CD4-positive, alpha-beta T cell treated with Interleukin-10 for 1 hour (primary cell): ENCODE results near the gene PRKCA.

Experiments used
- DNase-seq: peaks from one replicate; pipeline ENCODE4 v3.0.0-alpha.2; 2020

Gene PRKCA

GRCh38 chr17:66762276-66762675 lies 459.9 kb downstream of the PRKCA start:
- no peak for DNase-seq

- no peak for DNase-seq
Observed at GRCh38 chr17:66763056-66763455, 460.6 kb downstream of the PRKCA start.

- no peak for DNase-seq
Observed at GRCh38 chr17:66764506-66764905, 462.1 kb downstream of the PRKCA start.

- DNase-seq: no peak
Observed at GRCh38 chr17:66767154-66767933, 464.9 kb downstream of the PRKCA start.

- DNase-seq: no peak
Observed at GRCh38 chr17:66769911-66770310, 467.5 kb downstream of the PRKCA start.

GRCh38 chr17:66772148-66772812 lies 469.9 kb downstream of the PRKCA start:
- no peak for DNase-seq

- no peak for DNase-seq
Observed at GRCh38 chr17:66775271-66775670, 472.9 kb downstream of the PRKCA start.

GRCh38 chr17:66775881-66776400 lies 473.5 kb downstream of the PRKCA start:
- no peak for DNase-seq

- no peak for DNase-seq
Observed at GRCh38 chr17:66776999-66777688, 474.7 kb downstream of the PRKCA start.

GRCh38 chr17:66777689-66778225 lies 475.3 kb downstream of the PRKCA start:
- no peak for DNase-seq

- no peak for DNase-seq
Observed at GRCh38 chr17:66778531-66779236, 476.3 kb downstream of the PRKCA start.

- DNase-seq: no peak
Observed at GRCh38 chr17:66779237-66779606, 476.8 kb downstream of the PRKCA start.

GRCh38 chr17:66781135-66781534 lies 478.7 kb downstream of the PRKCA start:
- DNase-seq: no peak

GRCh38 chr17:66782851-66783250 lies 480.4 kb downstream of the PRKCA start:
- no peak for DNase-seq

GRCh38 chr17:66783656-66784381 lies 481.4 kb downstream of the PRKCA start:
- DNase-seq: no peak

- DNase-seq: no peak
Observed at GRCh38 chr17:66784621-66785364, 482.4 kb downstream of the PRKCA start.

- no peak for DNase-seq
Observed at GRCh38 chr17:66786107-66786506, 483.7 kb downstream of the PRKCA start.

- no peak for DNase-seq
Observed at GRCh38 chr17:66787914-66788313, 485.5 kb downstream of the PRKCA start.

- DNase-seq: no peak
Observed at GRCh38 chr17:66789093-66789492, 486.7 kb downstream of the PRKCA start.

GRCh38 chr17:66789961-66790437 lies 487.6 kb downstream of the PRKCA start:
- no peak for DNase-seq

GRCh38 chr17:66790501-66791061 lies 488.2 kb downstream of the PRKCA start:
- no peak for DNase-seq
